ENCODE results near the gene LUZP2.

GRCh38 chr11:24575392-24575791 is 78.5 kb downstream of the LUZP2 start:
- TF ChIP-seq CTCF (IDR thresholded peaks at IDR 0.05) (no peak), POLR2A (IDR thresholded peaks at IDR 0.05) (no peak)

Measured in adrenal gland (tissue), 5 donors.